ENCODE data around the gene MYBPC3. TPM values are rescaled to one million over a fixed set of nuclear protein-coding genes. Genes with fewer than 3 reads are reported as not detected.

The MYBPC3 gene
- polyA plus RNA-seq, 2 of the 4 experiments (the other 2 are of a cell fraction), result 0.05 to 0.06 TPM

- CTCF ChIA-PET, result interaction anchor here (1.5 kb wide), 1 partner anchor 82 kb away, joined by 3 read pairs; the partner anchor contains the start of gene NR1H3
- 85% methylated on average over 9 of the region's 9 CpGs for WGBS (ENCODE audit: missing lambda C conversion rate)
- H3K27ac ChIP-seq, result no peak overlapping the region
- H3K9me3 ChIP-seq, result no peaks in the 10 kb centered on the region
- H3K4me1 ChIP-seq, result peaks cover 10% of the 10 kb centered on the region; the same call in 2 of the 3 replicates
- TF ChIP-seq RFX5 (IDR thresholded peaks at IDR 0.05) (no peak), MAX (IDR thresholded peaks at IDR 0.05) (no peak), ATOH8 (CRISPR knock-in tag; IDR thresholded peaks at IDR 0.05; ENCODE audit: low read depth) (no peak), TFCP2L1 (CRISPR knock-in tag; IDR thresholded peaks at IDR 0.05) (no peak), HOXB13 (CRISPR knock-in tag; IDR thresholded peaks at IDR 0.05; ENCODE audit: low read depth) (no peak), E2F6 (IDR thresholded peaks at IDR 0.05; ENCODE audit: borderline replicate concordance, low read depth) (no peak), KDM1A (IDR thresholded peaks at IDR 0.05; ENCODE audit: low read depth) (no peak), HES2 (IDR thresholded peaks at IDR 0.05) (no peak), REST (IDR thresholded peaks at IDR 0.05) (no peak), TP53 (CRISPR knock-in tag; IDR thresholded peaks at IDR 0.05) (no peak), ZNF302 (CRISPR knock-in tag; IDR thresholded peaks at IDR 0.05) (no peak), HMGXB4 (CRISPR knock-in tag; IDR thresholded peaks at IDR 0.05; ENCODE audit: borderline replicate concordance) (no peak), BCL3 (IDR thresholded peaks at IDR 0.05) (no peak), JUNB (IDR thresholded peaks at IDR 0.05) (no peak), RCOR1 (IDR thresholded peaks at IDR 0.05; ENCODE audit: low read depth, low read length) (no peak), FOSB (CRISPR knock-in tag; IDR thresholded peaks at IDR 0.05) (no peak), CBX8 (IDR thresholded peaks at IDR 0.05) (no peak), NFE2L2 (conservative IDR thresholded peaks at IDR 0.05; ENCODE audit: low read length) (no peak)
- no peak for ATAC-seq
- no peak for DNase-seq (ENCODE audit: low read depth in 1 of 2, low spot score in 1 of 2)
- FAIRE-seq, result no peak
- H3K4me2 ChIP-seq, result no peak overlapping the region
- H3K4me3 ChIP-seq, result no peak overlapping the region
- POLR2A ChIA-PET, result no interaction called here
These were observed 12.5 kb downstream of the MYBPC3 start for GRCh38 chr11:47340010-47340409.
